Chondrocyte (in vitro differentiated cells): ENCODE results near the gene RAB11FIP3. TPM values are rescaled to one million over a fixed set of nuclear protein-coding genes. Genes with fewer than 3 reads are reported as not detected.

Experiments used
- DNase-seq: peaks from one replicate; pipeline ENCODE4 v3.0.0; 2021; ENCODE audit warnings: mixed read lengths, low spot score
- H3K27ac Mint-ChIP-seq: one replicate; pipeline ENCODE4 v1.8.0; 2021; ENCODE audit warnings: mild to moderate bottlenecking, moderate library complexity, mixed read lengths; ENCODE audit not compliant: unreplicated experiment
- H3K27me3 Mint-ChIP-seq: 2 replicates; pipeline ENCODE4 v1.8.0; 2021; ENCODE audit warnings: low read depth, mixed read lengths
- H3K36me3 Mint-ChIP-seq: 2 replicates; pipeline ENCODE4 v1.8.0; 2021; ENCODE audit warnings: low read depth, mixed read lengths
- H3K4me1 Mint-ChIP-seq: 2 replicates; pipeline ENCODE4 v1.8.0; 2021; ENCODE audit warnings: low read depth, mild to moderate bottlenecking, mixed read lengths
- H3K4me3 Mint-ChIP-seq: one replicate; pipeline ENCODE4 v1.8.0; 2021; ENCODE audit warnings: mild to moderate bottlenecking, moderate library complexity, mixed read lengths; ENCODE audit not compliant: unreplicated experiment
- H3K9me3 Mint-ChIP-seq: 2 replicates; pipeline ENCODE4 v1.8.0; 2021; ENCODE audit warnings: low read depth, mixed read lengths
- total RNA-seq: library from RNA; stranded (reverse); gene quantifications from 3 replicates; pipeline ENCODE4 v1.2.1, GENCODE V29; 2021
- TF ChIP-seq, protein P1 (sequence below): fragments of 200-600 bp; sonication (generic); IDR thresholded peaks from 2 replicates; pipeline ENCODE4 v1.5.0; 2021; ENCODE audit warnings: antibody characterized with exemption, mild to moderate bottlenecking, moderate library complexity

Gene RAB11FIP3
- total RNA-seq, 1 donor from 2014 or later: 45.1 TPM

GRCh38 chr16:397736-398332 is 27.6 kb upstream of the RAB11FIP3 start:
- H3K27ac Mint-ChIP-seq: peak overlapping the region; percentile 87
- no peaks in the 10 kb centered on the region for H3K27me3 Mint-ChIP-seq
- H3K4me1 Mint-ChIP-seq: peaks cover 27% of the 10 kb centered on the region
- H3K9me3 Mint-ChIP-seq: no peaks in the 10 kb centered on the region
- TF ChIP-seq, protein P1, sequence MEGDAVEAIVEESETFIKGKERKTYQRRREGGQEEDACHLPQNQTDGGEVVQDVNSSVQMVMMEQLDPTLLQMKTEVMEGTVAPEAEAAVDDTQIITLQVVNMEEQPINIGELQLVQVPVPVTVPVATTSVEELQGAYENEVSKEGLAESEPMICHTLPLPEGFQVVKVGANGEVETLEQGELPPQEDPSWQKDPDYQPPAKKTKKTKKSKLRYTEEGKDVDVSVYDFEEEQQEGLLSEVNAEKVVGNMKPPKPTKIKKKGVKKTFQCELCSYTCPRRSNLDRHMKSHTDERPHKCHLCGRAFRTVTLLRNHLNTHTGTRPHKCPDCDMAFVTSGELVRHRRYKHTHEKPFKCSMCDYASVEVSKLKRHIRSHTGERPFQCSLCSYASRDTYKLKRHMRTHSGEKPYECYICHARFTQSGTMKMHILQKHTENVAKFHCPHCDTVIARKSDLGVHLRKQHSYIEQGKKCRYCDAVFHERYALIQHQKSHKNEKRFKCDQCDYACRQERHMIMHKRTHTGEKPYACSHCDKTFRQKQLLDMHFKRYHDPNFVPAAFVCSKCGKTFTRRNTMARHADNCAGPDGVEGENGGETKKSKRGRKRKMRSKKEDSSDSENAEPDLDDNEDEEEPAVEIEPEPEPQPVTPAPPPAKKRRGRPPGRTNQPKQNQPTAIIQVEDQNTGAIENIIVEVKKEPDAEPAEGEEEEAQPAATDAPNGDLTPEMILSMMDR: peak; percentile 70
- H3K36me3 Mint-ChIP-seq: peaks cover 3% of the 10 kb centered on the region
- H3K4me3 Mint-ChIP-seq: peak overlapping the region; percentile 63
- DNase-seq: peak; percentile 88

GRCh38 chr16:398561-399339 is 26.7 kb upstream of the RAB11FIP3 start:
- TF ChIP-seq, protein P1: no peak
- H3K4me1 Mint-ChIP-seq: peaks cover 27% of the 10 kb centered on the region
- H3K4me3 Mint-ChIP-seq: peak overlapping the region; percentile 63
- DNase-seq: peak; percentile 91
- H3K36me3 Mint-ChIP-seq: peaks cover 3% of the 10 kb centered on the region
- no peaks in the 10 kb centered on the region for H3K27me3 Mint-ChIP-seq
- peak overlapping the region; percentile 87 for H3K27ac Mint-ChIP-seq
- H3K9me3 Mint-ChIP-seq: no peaks in the 10 kb centered on the region

- H3K27me3 Mint-ChIP-seq: no peaks in the 10 kb centered on the region
- H3K4me1 Mint-ChIP-seq: peaks cover 27% of the 10 kb centered on the region
- DNase-seq: peak; percentile 77
- no peaks in the 10 kb centered on the region for H3K9me3 Mint-ChIP-seq
- H3K36me3 Mint-ChIP-seq: peaks cover 3% of the 10 kb centered on the region
- H3K27ac Mint-ChIP-seq: no peak overlapping the region
- TF ChIP-seq, protein P1: no peak
- no peak overlapping the region for H3K4me3 Mint-ChIP-seq
Observed at GRCh38 chr16:399340-400019, 26.0 kb upstream of the RAB11FIP3 start.

GRCh38 chr16:400061-400591 is 25.3 kb upstream of the RAB11FIP3 start:
- H3K27ac Mint-ChIP-seq: peak overlapping the region; percentile 86
- H3K9me3 Mint-ChIP-seq: no peaks in the 10 kb centered on the region
- peak; percentile 79 for DNase-seq
- peaks cover 27% of the 10 kb centered on the region for H3K4me1 Mint-ChIP-seq
- H3K36me3 Mint-ChIP-seq: peaks cover 3% of the 10 kb centered on the region
- no peaks in the 10 kb centered on the region for H3K27me3 Mint-ChIP-seq
- peak overlapping the region; percentile 82 for H3K4me3 Mint-ChIP-seq
- TF ChIP-seq, protein P1: no peak
